A673 (cell line): Measurements from ENCODE around the gene PPP2R5A. TPM values are rescaled to one million over a fixed set of nuclear protein-coding genes. Genes with fewer than 3 reads are reported as not detected.

Experiments used
- BruUV-seq: library from RNA; stranded (reverse); fragments of 400-500 nt; replicated peaks from 2 replicates; lab custom pipeline; 2021; lab: Mats Ljungman, UMichigan
- CTCF ChIA-PET: fragments of 300-600 bp; sonication (Branson Sonifier 250); formaldehyde crosslinking; loops from one replicate; lab custom pipeline; 2022; ENCODE audit warnings: antibody characterized with exemption; lab: Charles Lee
- POLR2A ChIA-PET: fragments of 300-600 bp; sonication (Branson Sonifier 250); formaldehyde crosslinking; loops from one replicate; lab custom pipeline; 2022; ENCODE audit warnings: antibody characterized with exemption; ENCODE audit not compliant: low non-redundant PET; lab: Charles Lee
- DNase-seq: peaks from one replicate; pipeline ENCODE4 v3.0.0-alpha.2; 2015; ENCODE audit warnings: low spot score
- H3K27ac ChIP-seq: fragments of 200-600 bp; sonication (generic); 2 replicates; pipeline ENCODE4 v1.5.1; 2016; ENCODE audit warnings: mixed run types, low read depth, mild to moderate bottlenecking, mixed read lengths, antibody characterized with exemption, low read length; ENCODE audit not compliant: poor library complexity, severe bottlenecking
- H3K27me3 ChIP-seq: fragments of 200-600 bp; sonication (generic); replicated peaks from 2 replicates; pipeline ENCODE4 v1.6.1; 2017; ENCODE audit warnings: mixed run types, low read depth, mild to moderate bottlenecking, mixed read lengths, antibody characterized with exemption, low read length; ENCODE audit not compliant: insufficient read depth, poor library complexity
- H3K36me3 ChIP-seq: fragments of 200-600 bp; sonication (generic); 2 replicates; pipeline ENCODE4 v1.6.1; 2016; ENCODE audit warnings: mixed run types, mild to moderate bottlenecking, mixed read lengths, antibody characterized with exemption, low read length; ENCODE audit not compliant: insufficient read depth, poor library complexity, severe bottlenecking
- H3K4me1 ChIP-seq: fragments of 200-600 bp; sonication (generic); 2 replicates; pipeline ENCODE4 v1.6.1; 2017; ENCODE audit warnings: mixed run types, mild to moderate bottlenecking, mixed read lengths, antibody characterized with exemption, low read length; ENCODE audit not compliant: insufficient read depth, poor library complexity, severe bottlenecking
- H3K4me3 ChIP-seq: fragments of 200-600 bp; sonication (generic); 2 replicates; pipeline ENCODE4 v1.5.1; 2016; ENCODE audit warnings: low read depth, mixed run types, mild to moderate bottlenecking, mixed read lengths, low read length; ENCODE audit not compliant: poor library complexity, severe bottlenecking
- H3K9me3 ChIP-seq: fragments of 200-600 bp; sonication (generic); 2 replicates; pipeline ENCODE4 v1.6.1; 2016; ENCODE audit warnings: mixed run types, low read depth, mild to moderate bottlenecking, mixed read lengths, antibody characterized with exemption, low read length; ENCODE audit not compliant: poor library complexity, severe bottlenecking
- CTCF ChIP-seq: fragments of 300-800, 200-600 bp; sonication (generic); conservative IDR thresholded peaks from 2 replicates; pipeline ENCODE4 v1.5.1; 2017; ENCODE audit warnings: low read depth, mild to moderate bottlenecking, antibody characterized with exemption, low read length, moderate library complexity, mixed read lengths
- EZH2 ChIP-seq: fragments of 200-600 bp; sonication (generic); IDR thresholded peaks from 2 replicates; pipeline ENCODE4 v1.6.1; 2017; ENCODE audit warnings: borderline replicate concordance, low read depth, mild to moderate bottlenecking, mixed read lengths, antibody characterized with exemption, low read length; ENCODE audit not compliant: poor library complexity, severe bottlenecking
- intact Hi-C: fragments of 100-400 bp; cut with micrococcal nuclease; formaldehyde crosslinking; loops from one replicate; pipeline ENCODE4 v1.10.0; 2022; ENCODE audit not compliant: unreplicated experiment
- total RNA-seq: library from RNA; stranded (reverse); gene quantifications from 2 replicates; pipeline ENCODE4 v1.2.3, GENCODE V29; 2021

PPP2R5A gene
- total RNA-seq, 1 experiment from 2014 or later, result 13.9 TPM

- Histone ChIP-seq H3K4me1 (peaks cover 8% of the 10 kb centered on the region), H3K27ac (no peak overlapping the region), H3K27me3 (no peaks in the 10 kb centered on the region), H3K36me3 (peaks cover 6% of the 10 kb centered on the region), H3K4me3 (no peak overlapping the region), H3K9me3 (peaks cover 5% of the 10 kb centered on the region)
- intact Hi-C loops, result no loop called here
- peak; percentile 61 for DNase-seq
- no TSS peak for BruUV-seq
- ChIA-PET POLR2A (interaction anchor here (0.7 kb wide), 1 partner anchor 13 kb away, joined by 3 read pairs; the partner anchor contains the start of gene PACC1), CTCF (no interaction called here)
- no peak for TF ChIP-seq EZH2
- no peak for TF ChIP-seq CTCF
These were observed 116.8 kb downstream of the PPP2R5A start for GRCh38 chr1:212401838-212402582.

GRCh38 chr1:212402666-212403321, 117.6 kb downstream of the PPP2R5A start:
- peaks cover 8% of the 10 kb centered on the region for H3K4me1 ChIP-seq
- no peaks in the 10 kb centered on the region for H3K27me3 ChIP-seq
- ChIA-PET CTCF (no interaction called here), POLR2A (interaction anchor here (0.7 kb wide), 1 partner anchor 12 kb away, joined by 3 read pairs; the partner anchor contains the start of gene PACC1)
- no TSS peak for BruUV-seq
- H3K36me3 ChIP-seq, result peaks cover 11% of the 10 kb centered on the region
- intact Hi-C loops, result no loop called here
- no peak overlapping the region for H3K27ac ChIP-seq
- no peak overlapping the region for H3K4me3 ChIP-seq
- DNase-seq, result peak; percentile 59
- TF ChIP-seq EZH2 (no peak), CTCF (no peak)
- H3K9me3 ChIP-seq, result peaks cover 5% of the 10 kb centered on the region

- TF ChIP-seq CTCF, result no peak
- no peak for TF ChIP-seq EZH2
- DNase-seq, result no peak
These were observed 125.1 kb downstream of the PPP2R5A start for GRCh38 chr1:212410231-212410820.

More at GRCh38 chr1:212410231-212410820, 125.1 kb downstream of the PPP2R5A start:
- Histone ChIP-seq H3K36me3 (peaks cover 16% of the 10 kb centered on the region), H3K27ac (no peak overlapping the region), H3K4me1 (peaks cover 11% of the 10 kb centered on the region), H3K27me3 (no peaks in the 10 kb centered on the region), H3K4me3 (no peak overlapping the region), H3K9me3 (peaks cover 5% of the 10 kb centered on the region)
- BruUV-seq, result no TSS peak
- CTCF ChIA-PET, result no interaction called here
- intact Hi-C loops, result no loop called here
- POLR2A ChIA-PET, result no interaction called here
